Stimulated activated naive CD8-positive, alpha-beta T cell treated with anti-CD3 and anti-CD28 coated beads, Interleukin-15, amount 100 ng/mL, for 72 hours (primary cell): ENCODE results near the gene ADORA2A.

Experiments
- ATAC-seq: fragments of 150-1000 bp; cut with Tn5 transposase; 2 replicates; pipeline ENCODE4 v1.10.0; 2021; ENCODE audit warnings: mild to moderate bottlenecking, moderate library complexity
- DNase-seq, 2 donors: peaks; one replicate each; pipeline ENCODE4 v3.0.0; 2021 to 2022
- H3K27ac Mint-ChIP-seq, 2 donors: one replicate each; pipeline ENCODE4 v1.8.0; 2022; ENCODE audit warnings: mild to moderate bottlenecking in 2 of 2, mixed read lengths in 2 of 2, moderate library complexity in 2 of 2
- H3K27me3 Mint-ChIP-seq: one replicate; pipeline ENCODE4 v1.8.0; 2022; ENCODE audit warnings: mixed read lengths
- H3K4me1 Mint-ChIP-seq: one replicate; pipeline ENCODE4 v1.8.0; 2022; ENCODE audit warnings: mild to moderate bottlenecking, mixed read lengths
- H3K4me3 Mint-ChIP-seq, 2 donors: one replicate each; pipeline ENCODE4 v1.8.0; 2022; ENCODE audit warnings: mild to moderate bottlenecking in 2 of 2, mixed read lengths in 2 of 2, moderate library complexity in 1 of 2
- H3K9me3 Mint-ChIP-seq, 2 donors: one replicate each; pipeline ENCODE4 v1.8.0; 2022; ENCODE audit warnings: mixed read lengths in 2 of 2

The ADORA2A gene

GRCh38 chr22:24427500-24428164 is at the start of gene ADORA2A:
TSS of gene ADORA2A (plus strand) at chr22:24427599. CDS start at chr22:24433405, 5,806 bp downstream.
- DNase-seq (peak; percentile 79 to 84), ATAC-seq (peak; percentile 79)
- Mint-ChIP-seq H3K9me3 (no peaks in the 10 kb centered on the region), H3K4me3 (peak within 1 kb of the TSS; percentile 91 to 94), H3K27ac (peak within 1 kb of the TSS; percentile 96 to 97), H3K4me1 (peaks cover 79% of the 10 kb centered on the region), H3K27me3 (peaks cover 2% of the 10 kb centered on the region)

- Mint-ChIP-seq H3K4me3 (no peak overlapping the region), H3K27ac (no peak overlapping the region), H3K27me3 (no peaks in the 10 kb centered on the region), H3K9me3 (no peaks in the 10 kb centered on the region), H3K4me1 (peaks cover 18% of the 10 kb centered on the region)
- ATAC-seq (no peak), DNase-seq (no peak)
These were observed 47.9 kb upstream of the ADORA2A start for GRCh38 chr22:24379536-24379935.

- peaks cover 18% of the 10 kb centered on the region for H3K4me1 Mint-ChIP-seq
- no peaks in the 10 kb centered on the region for H3K27me3 Mint-ChIP-seq
- no peak for DNase-seq
- no peak overlapping the region for H3K27ac Mint-ChIP-seq
- no peaks in the 10 kb centered on the region for H3K9me3 Mint-ChIP-seq
- no peak for ATAC-seq
- no peak overlapping the region for H3K4me3 Mint-ChIP-seq
These were observed 47.0 kb upstream of the ADORA2A start for GRCh38 chr22:24380220-24380904.

GRCh38 chr22:24380905-24381230 is 46.5 kb upstream of the ADORA2A start:
- H3K27ac Mint-ChIP-seq, result no peak overlapping the region
- no peaks in the 10 kb centered on the region for H3K9me3 Mint-ChIP-seq
- ATAC-seq (no peak), DNase-seq (no peak)
- peaks cover 18% of the 10 kb centered on the region for H3K4me1 Mint-ChIP-seq
- no peaks in the 10 kb centered on the region for H3K27me3 Mint-ChIP-seq
- H3K4me3 Mint-ChIP-seq, result no peak overlapping the region

GRCh38 chr22:24383061-24383460 is 44.3 kb upstream of the ADORA2A start:
- H3K9me3 Mint-ChIP-seq, result no peaks in the 10 kb centered on the region
- H3K4me3 Mint-ChIP-seq, result no peak overlapping the region
- peaks cover 9% of the 10 kb centered on the region for H3K4me1 Mint-ChIP-seq
- no peaks in the 10 kb centered on the region for H3K27me3 Mint-ChIP-seq
- DNase-seq, result no peak
- ATAC-seq, result no peak
- no peak overlapping the region for H3K27ac Mint-ChIP-seq

GRCh38 chr22:24384131-24384530 is 43.3 kb upstream of the ADORA2A start:
- DNase-seq, result no peak

GRCh38 chr22:24386937-24387471 is 40.4 kb upstream of the ADORA2A start:
- Mint-ChIP-seq H3K4me1 (peaks cover 11% of the 10 kb centered on the region), H3K9me3 (no peaks in the 10 kb centered on the region), H3K27ac (no peak overlapping the region), H3K27me3 (no peaks in the 10 kb centered on the region), H3K4me3 (no peak overlapping the region)
- DNase-seq (no peak), ATAC-seq (no peak)

More at GRCh38 chr22:24384131-24384530, 43.3 kb upstream of the ADORA2A start:
- Mint-ChIP-seq H3K9me3 (no peaks in the 10 kb centered on the region), H3K4me3 (no peak overlapping the region), H3K4me1 (peaks cover 9% of the 10 kb centered on the region), H3K27ac (no peak overlapping the region), H3K27me3 (no peaks in the 10 kb centered on the region)
- ATAC-seq, result no peak

GRCh38 chr22:24389680-24390079 is 37.7 kb upstream of the ADORA2A start:
- peaks cover 20% of the 10 kb centered on the region for H3K4me1 Mint-ChIP-seq
- ATAC-seq, result no peak

GRCh38 chr22:24390156-24390555 is 37.2 kb upstream of the ADORA2A start:
- H3K9me3 Mint-ChIP-seq, result no peaks in the 10 kb centered on the region
- H3K27me3 Mint-ChIP-seq, result no peaks in the 10 kb centered on the region
- no peak overlapping the region for H3K4me3 Mint-ChIP-seq
- H3K4me1 Mint-ChIP-seq, result peaks cover 20% of the 10 kb centered on the region
- no peak for DNase-seq
- H3K27ac Mint-ChIP-seq, result no peak overlapping the region
- ATAC-seq, result no peak

More at GRCh38 chr22:24389680-24390079, 37.7 kb upstream of the ADORA2A start:
- Mint-ChIP-seq H3K9me3 (no peaks in the 10 kb centered on the region), H3K27ac (no peak overlapping the region), H3K27me3 (no peaks in the 10 kb centered on the region), H3K4me3 (no peak overlapping the region)
- DNase-seq, result no peak

- H3K4me1 Mint-ChIP-seq, result peaks cover 20% of the 10 kb centered on the region
- H3K27me3 Mint-ChIP-seq, result no peaks in the 10 kb centered on the region
- H3K4me3 Mint-ChIP-seq, result no peak overlapping the region
- H3K9me3 Mint-ChIP-seq, result no peaks in the 10 kb centered on the region
- DNase-seq, result no peak
- ATAC-seq, result no peak
- H3K27ac Mint-ChIP-seq, result no peak overlapping the region
These were observed 36.8 kb upstream of the ADORA2A start for GRCh38 chr22:24390576-24390975.

GRCh38 chr22:24391836-24392217 is 35.6 kb upstream of the ADORA2A start:
- DNase-seq (no peak), ATAC-seq (no peak)
- Mint-ChIP-seq H3K4me1 (peaks cover 20% of the 10 kb centered on the region), H3K9me3 (no peaks in the 10 kb centered on the region), H3K4me3 (no peak overlapping the region), H3K27me3 (no peaks in the 10 kb centered on the region), H3K27ac (peak overlapping the region in 1 of 2 donors; percentile 82)

- no peak overlapping the region for H3K4me3 Mint-ChIP-seq
- peak overlapping the region in 1 of 2 donors; percentile 82 for H3K27ac Mint-ChIP-seq
- no peaks in the 10 kb centered on the region for H3K9me3 Mint-ChIP-seq
- ATAC-seq (no peak), DNase-seq (no peak)
- H3K4me1 Mint-ChIP-seq, result peaks cover 20% of the 10 kb centered on the region
- no peaks in the 10 kb centered on the region for H3K27me3 Mint-ChIP-seq
These were observed 35.0 kb upstream of the ADORA2A start for GRCh38 chr22:24392218-24392931.

- peaks cover 24% of the 10 kb centered on the region for H3K4me1 Mint-ChIP-seq
- H3K27ac Mint-ChIP-seq, result peak overlapping the region in 1 of 2 donors; percentile 42
- DNase-seq, result no peak
- H3K4me3 Mint-ChIP-seq, result no peak overlapping the region
- ATAC-seq, result no peak
- H3K27me3 Mint-ChIP-seq, result no peaks in the 10 kb centered on the region
- H3K9me3 Mint-ChIP-seq, result no peaks in the 10 kb centered on the region
These were observed 34.3 kb upstream of the ADORA2A start for GRCh38 chr22:24393012-24393559.

GRCh38 chr22:24393848-24394247 is 33.6 kb upstream of the ADORA2A start:
- ATAC-seq (no peak), DNase-seq (no peak)
- H3K9me3 Mint-ChIP-seq, result no peaks in the 10 kb centered on the region
- peaks cover 28% of the 10 kb centered on the region for H3K4me1 Mint-ChIP-seq
- no peak overlapping the region for H3K4me3 Mint-ChIP-seq
- H3K27me3 Mint-ChIP-seq, result no peaks in the 10 kb centered on the region
- H3K27ac Mint-ChIP-seq, result no peak overlapping the region

GRCh38 chr22:24394254-24394653 is 33.1 kb upstream of the ADORA2A start:
- no peak for DNase-seq
- Mint-ChIP-seq H3K4me1 (peaks cover 28% of the 10 kb centered on the region), H3K9me3 (no peaks in the 10 kb centered on the region), H3K4me3 (no peak overlapping the region), H3K27me3 (no peaks in the 10 kb centered on the region), H3K27ac (no peak overlapping the region)
- no peak for ATAC-seq

- Mint-ChIP-seq H3K4me1 (peaks cover 44% of the 10 kb centered on the region), H3K9me3 (no peaks in the 10 kb centered on the region), H3K4me3 (no peak overlapping the region), H3K27ac (peak overlapping the region in 1 of 2 donors; percentile 66), H3K27me3 (no peaks in the 10 kb centered on the region)
- ATAC-seq (no peak), DNase-seq (no peak)
These were observed 29.0 kb upstream of the ADORA2A start for GRCh38 chr22:24398409-24398808.
